GM12892 (cell line): ENCODE measurements around the gene UBE2H.

Source experiments
- DNase-seq: peaks from one replicate; pipeline ENCODE4 v3.0.0; 2011; ENCODE audit not compliant: insufficient read length
- FAIRE-seq: peaks from 2 replicates; lab custom pipeline; 2011; peaks lifted over from hg19 to GRCh38; lab: Jason Lieb, UNC
- POLR2A ChIP-seq: IDR thresholded peaks from 2 replicates; pipeline ENCODE4 v1.6.1; 2011; ENCODE audit warnings: low read depth, low read length, control low read depth
- POLR2AphosphoS5 ChIP-seq: IDR thresholded peaks from 2 replicates; pipeline ENCODE4 v1.6.1; 2011; ENCODE audit warnings: low read depth, low read length, control low read depth
- TAF1 ChIP-seq: IDR thresholded peaks from 2 replicates; pipeline ENCODE4 v1.6.1; 2011; ENCODE audit warnings: low read depth, mild to moderate bottlenecking, control low read depth, low read length, borderline replicate concordance

UBE2H gene

GRCh38 chr7:129949292-129950133 lies 3.2 kb downstream of the UBE2H start:
- FAIRE-seq: no peak
- TF ChIP-seq TAF1 (no peak), POLR2AphosphoS5 (peak; percentile 42; the same call in 1 of the 2 replicates), POLR2A (no peak)
- no peak for DNase-seq

DNA sequence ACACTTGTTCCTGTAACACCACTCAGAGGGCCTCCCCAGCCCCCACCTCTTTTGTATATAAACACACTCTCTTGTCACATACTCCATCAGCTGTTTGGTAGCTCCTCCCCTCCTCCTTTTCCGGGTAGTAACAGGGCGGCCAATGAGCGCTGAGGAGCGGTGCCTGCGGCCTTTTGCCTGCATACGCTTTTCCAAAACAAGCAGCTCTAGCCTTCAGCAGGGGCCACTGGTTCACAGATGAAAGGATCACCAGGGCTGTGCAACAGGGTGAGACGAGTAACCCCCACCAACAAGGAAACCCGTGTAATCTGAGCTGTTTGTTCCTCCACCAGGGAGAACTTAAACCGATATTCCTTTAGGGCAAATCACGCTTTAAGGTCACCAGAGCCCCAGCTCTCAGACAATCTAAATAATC lies 3.9 kb downstream of the UBE2H start:
- TF ChIP-seq TAF1: no peak
- TF ChIP-seq POLR2AphosphoS5: no peak
- no peak; the same call in 1 of the 2 replicates for TF ChIP-seq POLR2A
- peak; percentile 66 for FAIRE-seq
- peak; percentile 54 for DNase-seq

GRCh38 chr7:129948338-129948737 lies 4.4 kb downstream of the UBE2H start:
- DNase-seq (no peak), FAIRE-seq (no peak)
- TF ChIP-seq POLR2AphosphoS5 (no peak), TAF1 (no peak), POLR2A (no peak)

DNA sequence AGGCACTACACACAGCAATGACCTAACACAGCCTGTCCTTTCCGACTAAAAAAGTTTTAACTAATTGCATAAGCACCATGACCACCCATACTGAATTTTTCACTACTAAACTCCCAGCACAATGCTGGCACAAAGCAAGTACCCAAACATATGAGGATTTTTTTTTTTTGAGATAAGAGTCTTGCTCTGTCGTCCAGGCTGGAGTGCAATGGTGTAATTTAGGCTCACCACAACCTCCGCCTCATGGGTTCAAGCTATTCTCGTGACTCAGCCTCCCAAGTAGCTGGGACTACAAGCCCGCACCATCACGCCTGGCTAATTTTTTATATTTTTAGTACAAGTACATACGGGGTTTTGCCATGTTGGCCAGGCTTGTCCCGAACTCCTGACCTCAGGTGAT lies 5.1 kb downstream of the UBE2H start:
- FAIRE-seq (no peak), DNase-seq (no peak)
- TF ChIP-seq POLR2A (no peak), POLR2AphosphoS5 (no peak), TAF1 (no peak)

GRCh38 chr7:129947049-129947448 lies 5.7 kb downstream of the UBE2H start:
- DNase-seq: no peak
- TF ChIP-seq TAF1 (no peak), POLR2AphosphoS5 (no peak), POLR2A (no peak)
- no peak for FAIRE-seq

- FAIRE-seq (no peak), DNase-seq (no peak)
- TF ChIP-seq POLR2AphosphoS5 (no peak), TAF1 (no peak), POLR2A (no peak)
Observed at GRCh38 chr7:129946282-129946681, 6.5 kb downstream of the UBE2H start.

GRCh38 chr7:129943352-129943751 lies 9.4 kb downstream of the UBE2H start:
- FAIRE-seq: no peak

DNA sequence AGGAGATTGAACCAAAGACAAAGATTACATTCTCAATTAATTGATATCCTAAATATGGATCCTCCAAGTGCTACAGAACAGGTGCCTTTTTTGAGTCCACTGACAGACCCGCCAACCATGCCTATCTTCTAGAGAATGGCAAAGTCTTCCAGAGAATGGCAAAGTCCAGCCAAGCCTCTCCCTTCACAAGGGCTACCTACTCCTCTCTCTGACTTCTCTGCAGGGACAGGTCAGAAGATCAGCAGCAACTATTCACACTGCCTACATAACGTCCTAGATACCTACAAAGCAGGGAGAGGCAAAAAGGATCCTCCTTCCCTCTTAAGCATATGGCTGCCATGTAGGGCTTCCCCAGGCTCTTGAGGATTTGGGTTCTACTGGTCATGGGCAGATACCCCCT lies 12.4 kb downstream of the UBE2H start:
- no peak for DNase-seq
- TF ChIP-seq TAF1: no peak
- TF ChIP-seq POLR2AphosphoS5: no peak
- no peak for TF ChIP-seq POLR2A
- no peak for FAIRE-seq

More at GRCh38 chr7:129943352-129943751, 9.4 kb downstream of the UBE2H start:
- no peak for DNase-seq
- TF ChIP-seq POLR2A: no peak
- no peak for TF ChIP-seq TAF1
- TF ChIP-seq POLR2AphosphoS5: no peak

DNA sequence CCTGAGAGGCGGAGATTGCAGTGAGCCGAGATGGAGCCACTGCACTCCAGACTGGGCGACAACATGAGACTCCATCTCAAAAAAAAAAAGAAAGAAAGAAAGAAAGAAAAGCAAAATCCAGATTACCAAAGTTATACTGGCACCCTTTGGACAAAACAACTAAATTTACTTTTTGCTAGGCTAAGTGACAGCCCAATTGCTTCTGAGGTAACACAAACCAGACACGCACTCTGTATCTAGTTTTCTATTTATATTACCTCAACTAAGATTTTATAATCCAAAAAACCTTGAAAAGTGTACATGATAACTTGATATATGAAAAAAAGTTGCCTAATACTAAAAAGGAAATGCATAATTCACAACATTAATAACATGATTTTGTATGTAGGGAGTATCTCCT lies 12.9 kb downstream of the UBE2H start:
- no peak for DNase-seq
- TF ChIP-seq TAF1: no peak
- no peak for TF ChIP-seq POLR2A
- TF ChIP-seq POLR2AphosphoS5: no peak
- FAIRE-seq: no peak

GRCh38 chr7:129933627-129934026 lies 19.1 kb downstream of the UBE2H start:
- TF ChIP-seq POLR2A: no peak
- TF ChIP-seq TAF1: no peak
- TF ChIP-seq POLR2AphosphoS5: no peak
- FAIRE-seq (no peak), DNase-seq (no peak)

DNA sequence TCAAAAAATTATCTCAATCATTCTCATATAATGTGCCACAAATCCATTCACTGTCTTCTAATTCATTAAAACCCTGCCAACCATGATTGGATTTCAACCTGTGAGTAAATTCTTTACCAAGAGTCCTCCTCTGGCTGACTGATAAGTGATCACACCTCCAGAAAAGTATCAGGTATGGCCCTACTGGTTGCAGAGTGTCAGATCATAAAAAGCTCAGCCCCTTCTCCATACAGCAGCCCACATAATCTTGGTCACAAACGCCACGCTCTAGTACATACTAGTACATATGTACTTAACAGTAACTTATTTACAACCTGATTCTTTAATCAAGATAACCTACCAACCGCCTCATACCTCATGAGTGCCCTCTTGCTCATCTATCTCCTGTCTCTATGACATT lies 26.1 kb downstream of the UBE2H start:
- TF ChIP-seq TAF1: no peak
- TF ChIP-seq POLR2AphosphoS5: no peak
- TF ChIP-seq POLR2A: no peak
- FAIRE-seq (no peak), DNase-seq (no peak)

GRCh38 chr7:129925416-129926002 lies 27.3 kb downstream of the UBE2H start:
- no peak for FAIRE-seq
- TF ChIP-seq POLR2A (no peak), POLR2AphosphoS5 (no peak), TAF1 (no peak)
- no peak for DNase-seq
